ENCODE measurements around the gene SEPTIN11.

- TF ChIP-seq CTCF (IDR thresholded peaks at IDR 0.05) (no peak), POLR2AphosphoS5 (IDR thresholded peaks at IDR 0.05) (no peak), POLR2A (IDR thresholded peaks at IDR 0.05; ENCODE audit: low read depth) (no peak)
Observed at GRCh38 chr4:76962406-76963130, 13.0 kb downstream of the SEPTIN11 start.
